ENCODE data around the gene LRRTM4.

- no peak for TF ChIP-seq CTCF (IDR thresholded peaks at IDR 0.05)
- TF ChIP-seq POLR2A (IDR thresholded peaks at IDR 0.05): no peak
- no peak for TF ChIP-seq EP300 (IDR thresholded peaks at IDR 0.05)
These were observed 193.8 kb downstream of the LRRTM4 start for GRCh38 chr2:77328134-77328931.

Data from upper lobe of left lung (tissue), 4 donors.